ENCODE results near the gene CORO7.
"Not testable (repeated sequence)": the region's sequence is repeated elsewhere in the genome, so short reads cannot be mapped to it uniquely, and the experiment has no call there.

The CORO7 gene

DNA sequence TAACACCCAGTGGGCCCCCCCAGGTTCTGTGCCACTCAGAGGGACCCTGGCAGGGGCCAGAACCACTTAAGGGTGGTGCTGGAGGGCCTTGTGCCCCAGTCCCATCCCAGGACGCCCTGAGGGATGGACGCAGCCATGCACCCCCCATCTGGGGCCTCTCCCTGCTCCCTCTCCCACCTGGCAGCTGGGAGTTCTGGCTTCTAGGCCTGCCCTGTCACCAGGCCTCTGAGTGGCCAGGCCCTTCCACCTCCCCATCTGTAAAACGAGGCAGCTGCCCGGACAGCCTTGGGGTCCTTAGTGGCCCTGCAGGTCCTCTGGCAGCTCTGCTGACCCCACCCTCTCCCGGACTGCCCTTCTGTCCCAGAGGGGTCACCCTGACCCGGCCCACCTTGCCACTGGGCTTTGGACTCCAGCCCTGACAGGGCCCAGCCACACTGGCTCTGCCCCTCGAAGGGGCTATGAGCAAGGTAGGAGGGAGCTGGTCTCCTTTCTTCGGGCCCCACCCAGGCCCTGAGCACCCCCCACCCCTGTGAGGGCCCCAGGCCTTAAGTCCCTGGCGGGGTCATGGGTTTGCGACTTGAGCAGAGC lies 77.6 kb downstream of the CORO7 start:
- Histone ChIP-seq H3K9me3 (ENCODE audit: control insufficient read depth, low read length) (no peaks in the 10 kb centered on the region), H3K36me3 (ENCODE audit: control insufficient read depth, insufficient read depth, low read length) (no peaks in the 10 kb centered on the region), H3K4me3 (ENCODE audit: low read length) (no peak overlapping the region), H3K4me1 (ENCODE audit: control insufficient read depth, insufficient read depth, low read length) (no peaks in the 10 kb centered on the region), H3K9ac (ENCODE audit: low read length) (no peak overlapping the region), H3K27me3 (ENCODE audit: control insufficient read depth, insufficient read depth, low read length) (no peaks in the 10 kb centered on the region)

DNA sequence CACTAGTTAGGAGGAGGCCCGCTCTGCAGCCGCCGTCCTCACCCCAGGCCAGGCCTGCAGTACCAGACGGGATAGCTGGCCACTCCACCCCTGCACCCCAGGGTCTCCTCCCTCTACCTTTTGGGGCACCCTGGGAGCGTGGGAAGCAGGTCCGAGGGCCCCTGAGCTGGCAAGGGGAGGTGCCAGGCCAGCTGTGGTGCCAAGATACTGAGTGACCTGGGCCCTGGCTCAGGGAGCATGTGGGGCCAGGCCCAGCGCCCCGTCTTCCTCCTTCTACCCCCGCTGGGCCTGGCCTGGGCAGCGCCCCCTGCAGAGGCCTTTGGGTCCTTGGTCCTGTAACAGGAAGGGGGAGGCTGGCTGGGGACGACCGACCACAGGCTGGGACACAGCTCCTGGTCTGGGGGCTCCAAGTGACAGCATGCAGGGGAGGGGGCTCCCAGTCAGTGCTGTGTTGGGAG lies 78.2 kb downstream of the CORO7 start:
- Histone ChIP-seq H3K27me3 (ENCODE audit: control insufficient read depth, insufficient read depth, low read length) (no peaks in the 10 kb centered on the region), H3K36me3 (ENCODE audit: control insufficient read depth, insufficient read depth, low read length) (no peaks in the 10 kb centered on the region), H3K9ac (ENCODE audit: low read length) (no peak overlapping the region), H3K4me1 (ENCODE audit: control insufficient read depth, insufficient read depth, low read length) (no peaks in the 10 kb centered on the region), H3K9me3 (ENCODE audit: control insufficient read depth, low read length) (no peaks in the 10 kb centered on the region), H3K4me3 (ENCODE audit: low read length) (no peak overlapping the region)

DNA sequence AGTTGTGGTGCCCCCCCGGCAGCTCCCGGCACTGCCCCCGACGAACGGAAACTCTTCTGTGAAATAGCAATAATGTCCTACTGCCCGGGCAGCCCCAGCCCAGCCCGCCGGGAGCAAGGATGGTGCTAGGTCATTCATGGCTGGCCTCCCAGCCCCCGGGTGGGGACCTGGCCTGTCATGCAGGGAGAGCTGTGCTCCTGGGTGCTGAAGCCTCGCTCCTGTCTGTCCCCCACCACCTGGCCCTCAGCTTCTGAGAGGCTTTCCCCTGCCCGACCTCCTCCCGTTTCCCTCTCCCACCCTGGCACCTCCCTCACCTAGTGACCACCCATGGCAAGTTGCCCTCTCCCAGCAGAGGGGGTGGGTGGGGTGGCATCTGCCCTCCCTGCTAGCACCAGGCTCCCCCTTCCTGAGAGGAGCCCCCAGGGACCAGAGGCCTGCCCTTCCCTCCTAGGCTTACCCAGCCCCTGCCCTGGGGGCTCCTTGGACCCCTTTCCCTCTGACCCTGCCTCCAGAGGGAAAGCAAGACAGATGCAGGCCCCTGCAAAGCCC lies 78.8 kb downstream of the CORO7 start:
- Histone ChIP-seq H3K27me3 (ENCODE audit: control insufficient read depth, insufficient read depth, low read length) (no peaks in the 10 kb centered on the region), H3K9me3 (ENCODE audit: control insufficient read depth, low read length) (no peaks in the 10 kb centered on the region), H3K4me3 (ENCODE audit: low read length) (no peak overlapping the region), H3K9ac (ENCODE audit: low read length) (no peak overlapping the region), H3K36me3 (ENCODE audit: control insufficient read depth, insufficient read depth, low read length) (no peaks in the 10 kb centered on the region), H3K4me1 (ENCODE audit: control insufficient read depth, insufficient read depth, low read length) (no peaks in the 10 kb centered on the region)

DNA sequence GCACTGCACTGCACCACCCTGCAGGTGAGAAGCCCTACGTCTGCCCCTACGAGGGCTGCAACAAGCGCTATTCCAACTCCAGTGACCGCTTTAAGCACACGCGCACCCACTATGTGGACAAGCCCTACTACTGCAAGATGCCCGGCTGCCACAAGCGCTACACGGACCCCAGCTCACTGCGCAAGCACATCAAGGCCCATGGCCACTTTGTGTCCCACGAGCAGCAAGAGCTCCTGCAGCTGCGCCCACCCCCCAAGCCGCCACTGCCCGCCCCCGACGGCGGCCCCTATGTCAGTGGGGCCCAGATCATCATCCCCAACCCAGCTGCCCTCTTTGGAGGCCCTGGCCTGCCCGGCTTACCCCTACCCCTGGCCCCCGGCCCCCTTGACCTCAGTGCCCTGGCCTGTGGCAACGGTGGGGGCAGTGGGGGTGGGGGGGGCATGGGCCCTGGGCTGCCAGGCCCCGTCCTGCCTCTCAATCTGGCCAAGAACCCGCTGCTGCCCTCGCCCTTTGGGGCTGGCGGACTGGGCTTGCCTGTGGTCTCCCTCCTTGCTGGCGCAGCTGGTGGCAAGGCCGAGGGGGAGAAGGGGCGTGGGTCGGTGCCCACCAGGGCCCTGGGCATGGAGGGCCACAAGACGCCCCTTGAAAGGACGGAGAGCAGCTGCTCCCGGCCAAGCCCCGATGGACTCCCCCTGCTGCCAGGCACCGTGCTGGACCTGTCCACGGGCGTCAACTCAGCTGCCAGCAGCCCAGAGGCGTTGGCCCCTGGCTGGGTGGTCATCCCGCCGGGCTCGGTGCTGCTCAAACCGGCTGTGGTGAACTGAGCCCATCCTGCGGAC lies 79.5 kb downstream of the CORO7 start:
- Histone ChIP-seq H3K36me3 (ENCODE audit: control insufficient read depth, insufficient read depth, low read length) (no peaks in the 10 kb centered on the region), H3K27me3 (ENCODE audit: control insufficient read depth, insufficient read depth, low read length) (no peaks in the 10 kb centered on the region), H3K4me1 (ENCODE audit: control insufficient read depth, insufficient read depth, low read length) (no peaks in the 10 kb centered on the region), H3K9ac (ENCODE audit: low read length) (no peak overlapping the region), H3K9me3 (ENCODE audit: control insufficient read depth, low read length) (no peaks in the 10 kb centered on the region), H3K4me3 (ENCODE audit: low read length) (no peak overlapping the region)

DNA sequence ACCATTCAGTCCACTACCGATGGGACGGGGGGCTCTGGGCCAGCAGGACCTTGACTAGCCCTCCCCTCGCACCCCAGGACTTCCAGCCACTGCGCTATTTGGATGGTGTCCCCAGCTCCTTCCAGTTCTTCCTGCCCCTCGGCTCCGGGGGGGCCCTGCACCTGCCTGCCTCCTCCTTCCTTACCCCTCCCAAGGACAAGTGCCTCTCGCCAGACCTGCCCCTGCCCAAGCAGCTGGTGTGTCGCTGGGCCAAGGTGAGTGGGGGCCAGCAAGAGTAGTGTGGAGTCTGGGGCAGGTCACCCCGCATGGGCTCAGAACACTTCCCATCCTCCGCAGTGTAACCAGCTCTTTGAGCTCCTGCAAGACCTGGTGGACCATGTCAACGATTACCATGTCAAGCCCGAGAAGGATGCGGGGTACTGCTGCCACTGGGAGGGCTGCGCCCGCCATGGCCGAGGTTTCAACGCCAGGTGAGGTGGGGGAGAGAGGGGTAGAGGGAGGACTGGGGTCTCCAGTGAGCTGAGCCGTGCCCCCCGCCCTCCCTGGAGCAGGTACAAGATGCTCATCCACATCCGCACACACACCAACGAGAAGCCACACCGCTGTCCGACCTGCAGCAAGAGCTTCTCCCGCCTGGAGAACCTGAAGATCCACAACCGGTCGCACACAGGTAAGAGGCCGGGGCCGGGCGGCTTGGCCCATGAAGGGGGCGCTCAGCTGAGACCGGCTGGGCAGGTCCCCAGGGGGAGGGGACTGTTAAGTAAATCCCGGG lies 81.5 kb downstream of the CORO7 start:
- Histone ChIP-seq H3K36me3 (ENCODE audit: control insufficient read depth, insufficient read depth, low read length) (no peaks in the 10 kb centered on the region), H3K9me3 (ENCODE audit: control insufficient read depth, low read length) (no peaks in the 10 kb centered on the region), H3K9ac (ENCODE audit: low read length) (no peak overlapping the region), H3K4me1 (ENCODE audit: control insufficient read depth, insufficient read depth, low read length) (no peaks in the 10 kb centered on the region), H3K27me3 (ENCODE audit: control insufficient read depth, insufficient read depth, low read length) (no peaks in the 10 kb centered on the region), H3K4me3 (ENCODE audit: low read length) (no peak overlapping the region)

DNA sequence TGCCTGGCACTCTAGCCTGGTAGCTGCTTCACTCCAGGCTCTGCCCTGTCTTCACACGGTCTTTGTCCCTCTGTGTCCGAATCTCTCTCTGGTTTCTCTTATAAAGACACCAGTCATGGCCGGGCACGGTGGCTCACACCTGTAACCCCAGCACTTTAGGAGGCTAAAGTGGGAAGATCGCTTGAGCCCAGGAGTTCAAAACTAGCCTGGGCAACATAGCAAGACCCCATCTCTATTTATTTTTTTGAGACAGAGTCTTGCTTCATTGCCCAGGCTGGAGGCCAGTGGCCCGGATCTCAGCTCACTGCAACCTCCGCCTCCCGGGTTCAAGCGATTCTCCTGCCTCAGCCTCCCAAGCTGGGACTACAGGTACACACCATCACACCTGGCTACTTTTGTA lies 82.7 kb downstream of the CORO7 start:
- not testable (repeated sequence) for H3K4me1 ChIP-seq (ENCODE audit: control insufficient read depth, insufficient read depth, low read length); H3K27me3 ChIP-seq (ENCODE audit: control insufficient read depth, insufficient read depth, low read length); H3K9me3 ChIP-seq (ENCODE audit: control insufficient read depth, low read length); H3K4me3 ChIP-seq (ENCODE audit: low read length); H3K36me3 ChIP-seq (ENCODE audit: control insufficient read depth, insufficient read depth, low read length); H3K9ac ChIP-seq (ENCODE audit: low read length)

DNA sequence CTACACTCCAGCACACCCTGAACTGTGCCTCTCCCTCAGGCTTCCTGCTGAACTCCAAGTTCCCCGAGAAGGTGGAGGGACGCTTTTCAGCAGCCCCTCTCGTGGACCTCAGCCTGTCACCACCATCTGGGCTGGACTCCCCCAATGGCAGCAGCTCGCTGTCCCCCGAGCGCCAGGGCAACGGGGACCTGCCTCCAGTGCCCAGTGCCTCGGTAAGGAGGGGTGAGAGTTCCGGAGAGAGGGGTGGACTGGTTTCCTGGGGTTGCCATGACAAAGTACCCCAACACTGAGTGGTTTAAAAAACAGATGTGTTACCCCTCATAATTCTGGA lies 83.1 kb downstream of the CORO7 start:
- Histone ChIP-seq H3K4me1 (ENCODE audit: control insufficient read depth, insufficient read depth, low read length) (peaks cover 13% of the 10 kb centered on the region), H3K27me3 (ENCODE audit: control insufficient read depth, insufficient read depth, low read length) (no peaks in the 10 kb centered on the region), H3K9ac (ENCODE audit: low read length) (no peak overlapping the region), H3K4me3 (ENCODE audit: low read length) (no peak overlapping the region), H3K36me3 (ENCODE audit: control insufficient read depth, insufficient read depth, low read length) (no peaks in the 10 kb centered on the region), H3K9me3 (ENCODE audit: control insufficient read depth, low read length) (no peaks in the 10 kb centered on the region)

DNA sequence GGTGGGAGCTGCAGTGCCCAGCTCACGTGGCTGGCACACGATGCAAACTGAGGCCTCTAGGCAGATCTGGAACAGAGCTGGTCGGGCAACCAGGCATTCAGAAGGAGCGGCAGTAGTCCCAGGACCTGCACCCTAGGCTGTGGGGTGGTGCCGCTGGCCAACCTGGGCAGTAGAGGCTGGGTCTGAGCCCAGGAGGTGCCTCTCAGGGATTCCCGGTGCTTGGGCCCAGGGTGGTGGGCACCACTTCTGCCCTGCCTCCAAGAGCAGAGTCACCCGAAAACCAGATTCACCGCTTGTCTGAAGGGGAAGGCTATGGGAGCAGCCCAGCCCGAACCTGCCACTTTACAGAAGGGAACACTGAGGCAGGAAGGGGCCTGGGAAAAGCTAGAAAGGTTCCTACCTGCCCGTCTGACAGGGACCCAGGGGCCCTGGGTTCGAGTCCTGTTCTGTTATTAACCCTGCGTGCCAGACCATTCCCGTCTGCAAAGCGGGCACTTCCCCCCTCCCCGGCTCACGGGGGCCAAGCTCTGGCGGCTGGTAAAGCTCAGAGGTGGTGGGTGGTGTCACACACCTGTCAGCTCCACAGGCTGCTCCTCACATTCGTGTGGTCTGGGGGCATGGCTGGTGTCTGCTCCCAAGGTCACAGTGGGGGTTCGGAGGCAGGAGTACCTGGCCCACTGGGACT lies 83.6 kb downstream of the CORO7 start:
- H3K9ac ChIP-seq (ENCODE audit: low read length) = no peak overlapping the region
- H3K36me3 ChIP-seq (ENCODE audit: control insufficient read depth, insufficient read depth, low read length) = no peaks in the 10 kb centered on the region
- H3K4me1 ChIP-seq (ENCODE audit: control insufficient read depth, insufficient read depth, low read length) = peaks cover 18% of the 10 kb centered on the region
- no peaks in the 10 kb centered on the region for H3K27me3 ChIP-seq (ENCODE audit: control insufficient read depth, insufficient read depth, low read length)
- no peaks in the 10 kb centered on the region for H3K9me3 ChIP-seq (ENCODE audit: control insufficient read depth, low read length)
- no peak overlapping the region for H3K4me3 ChIP-seq (ENCODE audit: low read length)

DNA sequence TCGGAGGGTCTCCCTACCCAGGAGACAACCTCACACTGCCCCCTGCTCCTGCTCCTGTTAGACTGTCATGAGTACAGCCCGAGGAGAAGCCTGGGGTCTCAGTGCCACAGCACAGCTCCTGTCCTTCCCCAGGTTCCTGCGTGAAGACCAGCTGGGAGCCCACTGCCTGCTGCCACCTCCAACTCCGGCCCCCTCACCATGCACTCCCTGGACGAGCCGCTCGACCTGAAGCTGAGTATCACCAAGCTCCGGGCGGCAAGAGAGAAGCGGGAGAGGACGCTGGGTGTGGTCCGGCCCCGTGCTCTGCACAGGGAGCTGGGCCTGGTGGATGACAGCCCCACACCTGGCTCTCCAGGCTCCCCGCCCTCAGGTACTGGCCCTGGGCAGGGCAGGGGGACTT lies 84.3 kb downstream of the CORO7 start:
- Histone ChIP-seq H3K36me3 (ENCODE audit: control insufficient read depth, insufficient read depth, low read length) (no peaks in the 10 kb centered on the region), H3K9ac (ENCODE audit: low read length) (no peak overlapping the region)

DNA sequence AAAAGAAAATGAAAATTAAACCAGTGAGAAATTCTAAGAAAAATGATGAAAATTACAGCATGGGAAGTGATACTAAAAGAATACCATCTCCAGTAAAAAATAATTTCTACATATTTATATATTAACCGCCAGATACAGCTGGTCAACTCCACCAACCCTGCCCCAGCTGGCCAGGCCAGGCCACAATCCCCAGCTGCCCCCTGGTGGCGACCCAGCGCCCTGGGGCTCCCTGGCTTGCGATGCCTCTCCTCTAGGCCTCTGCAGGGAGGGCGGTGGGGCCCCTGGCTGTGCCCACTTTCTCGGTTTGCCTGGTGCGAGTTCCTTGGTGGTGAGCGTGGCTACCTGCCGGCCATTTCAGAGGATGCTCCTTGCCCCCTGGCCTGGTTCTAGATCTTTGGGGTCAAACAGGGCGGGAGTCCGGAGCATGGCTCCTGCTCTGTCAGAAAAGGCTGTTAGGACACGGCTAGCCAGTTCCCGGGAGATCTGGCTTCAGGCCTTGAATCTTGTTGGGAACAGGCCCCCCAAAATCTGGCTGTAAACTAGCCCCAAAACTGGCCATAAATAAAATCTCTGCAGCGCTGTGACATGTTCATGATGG lies 86.0 kb downstream of the CORO7 start:
- Histone ChIP-seq H3K9me3 (ENCODE audit: control insufficient read depth, low read length) (no peaks in the 10 kb centered on the region), H3K4me1 (ENCODE audit: control insufficient read depth, insufficient read depth, low read length) (peaks cover 23% of the 10 kb centered on the region)

More for the DNA sequence above, 84.3 kb downstream of the CORO7 start:
- Histone ChIP-seq H3K4me1 (ENCODE audit: control insufficient read depth, insufficient read depth, low read length) (peaks cover 21% of the 10 kb centered on the region), H3K9me3 (ENCODE audit: control insufficient read depth, low read length) (no peaks in the 10 kb centered on the region), H3K27me3 (ENCODE audit: control insufficient read depth, insufficient read depth, low read length) (no peaks in the 10 kb centered on the region), H3K4me3 (ENCODE audit: low read length) (no peak overlapping the region)

More for the DNA sequence above, 86.0 kb downstream of the CORO7 start:
- Histone ChIP-seq H3K27me3 (ENCODE audit: control insufficient read depth, insufficient read depth, low read length) (no peaks in the 10 kb centered on the region), H3K4me3 (ENCODE audit: low read length) (no peak overlapping the region), H3K9ac (ENCODE audit: low read length) (no peak overlapping the region), H3K36me3 (ENCODE audit: control insufficient read depth, insufficient read depth, low read length) (no peaks in the 10 kb centered on the region)

Measured in mucosa of stomach (tissue), 1 donor.